DMS 273 (cell line): ENCODE measurements around the gene FOLR2.

Experiments
- DNase-seq: peaks from one replicate; lab custom pipeline; 2025; ENCODE audit not compliant: unreplicated experiment; lab: John Stamatoyannopoulos, UW

FOLR2 gene

GRCh38 chr11:72229925-72230763, 13.6 kb downstream of the FOLR2 start:
- no peak for DNase-seq

GRCh38 chr11:72230764-72231365, 14.3 kb downstream of the FOLR2 start:
- DNase-seq: no peak

GRCh38 chr11:72231396-72232259, 15.0 kb downstream of the FOLR2 start:
- no peak for DNase-seq

GRCh38 chr11:72232260-72233055, 15.9 kb downstream of the FOLR2 start:
- no peak for DNase-seq

- no peak for DNase-seq
Observed at GRCh38 chr11:72233056-72233772, 16.6 kb downstream of the FOLR2 start.

- no peak for DNase-seq
Observed at GRCh38 chr11:72233773-72234513, 17.3 kb downstream of the FOLR2 start.

- DNase-seq: no peak
Observed at GRCh38 chr11:72234514-72234830, 17.9 kb downstream of the FOLR2 start.

- no peak for DNase-seq
Observed at GRCh38 chr11:72234920-72235319, 18.3 kb downstream of the FOLR2 start.

- no peak for DNase-seq
Observed at GRCh38 chr11:72235351-72236057, 18.9 kb downstream of the FOLR2 start.

GRCh38 chr11:72236083-72236697, 19.6 kb downstream of the FOLR2 start:
- DNase-seq: no peak

GRCh38 chr11:72236774-72237111, 20.1 kb downstream of the FOLR2 start:
- no peak for DNase-seq

- peak; percentile 7 for DNase-seq
Observed at GRCh38 chr11:72237112-72237931, 20.7 kb downstream of the FOLR2 start.

- peak; percentile 45 for DNase-seq
Observed at GRCh38 chr11:72238040-72238450, 21.5 kb downstream of the FOLR2 start.

- no peak for DNase-seq
Observed at GRCh38 chr11:72238492-72239312, 22.1 kb downstream of the FOLR2 start.

- DNase-seq: peak; percentile 69
Observed at GRCh38 chr11:72239313-72239848, 22.8 kb downstream of the FOLR2 start.

- DNase-seq: peak; percentile 69
Observed at GRCh38 chr11:72239849-72240460, 23.4 kb downstream of the FOLR2 start.
